K562 (cell line): ENCODE data around the gene TRDN. TPM values are rescaled to one million over a fixed set of nuclear protein-coding genes. Genes with fewer than 3 reads are reported as not detected.

Experiments used
- ATAC-seq: fragments of 200-7000 bp; cut with Tn5 transposase; 3 replicates; pipeline ENCODE4 v1.9.1; 2020; ENCODE audit warnings: moderate library complexity
- BruUV-seq: library from RNA; stranded (reverse); fragments of 400-500 nt; replicated peaks from 2 replicates; lab custom pipeline; 2021; lab: Mats Ljungman, UMichigan
- CTCF ChIA-PET: fragments of 300-600 bp; formaldehyde crosslinking; extraction: SDS; loops from one replicate; lab custom pipeline; 2021; ENCODE audit warnings: low intra/inter-chr PET ratio; lab: Yijun Ruan, JAX
- POLR2A ChIA-PET: fragments of 300-600, 350-650 bp; sonication (Branson Sonifier 250); formaldehyde crosslinking; extraction: SDS; loops from one replicate; lab custom pipeline; 2021; ENCODE audit warnings: antibody characterized with exemption, inconsistent platforms; lab: Yijun Ruan, JAX
- DNase-seq, 4 experiments: peaks; one replicate each; pipeline versions ENCODE4 v3.0.0 to v3.0.0-alpha.2; 2011 to 2018; ENCODE audit warnings: low spot score in 3 of 4, mixed read lengths in 3 of 4; ENCODE audit errors: extremely low read depth in 1 of 4
- FAIRE-seq: peaks from 2 replicates; lab custom pipeline; 2011; peaks lifted over from hg19 to GRCh38; lab: Jason Lieb, UNC
- H2AFZ ChIP-seq: 2 replicates; pipeline ENCODE4 v1.6.0; 2011; ENCODE audit warnings: low read depth, low read length, control low read depth, inconsistent platforms
- H3K27ac ChIP-seq: fragments of 200-600 bp; 3 replicates; pipeline ENCODE4 v1.8.0; 2011; ENCODE audit warnings: low read depth, mild to moderate bottlenecking, control low read depth, inconsistent platforms, low read length, moderate library complexity, mixed read lengths; ENCODE audit errors: extremely low read depth
- H3K27me3 ChIP-seq, 2 experiments: fragments of 300-600 bp in 1 of 2; 2 replicates in 1 of 2; 3 replicates in 1 of 2; pipeline versions ENCODE4 v1.6.0 to v1.8.0; 2011; ENCODE audit warnings: inconsistent platforms in 2 of 2, low read length in 2 of 2, mild to moderate bottlenecking in 1 of 2, mixed read lengths in 1 of 2, moderate library complexity in 1 of 2; ENCODE audit not compliant: control insufficient read depth in 2 of 2, insufficient read depth in 2 of 2
- H3K36me3 ChIP-seq: fragments of 300-600 bp; 3 replicates; pipeline ENCODE4 v1.8.0; 2011; ENCODE audit warnings: mild to moderate bottlenecking, low read length, inconsistent platforms; ENCODE audit not compliant: control insufficient read depth, insufficient read depth
- H3K4me1 ChIP-seq, 2 experiments: fragments of 200-600 bp in 1 of 2; replicated peaks in 1 of 2; 2 replicates in 1 of 2; 3 replicates in 1 of 2; pipeline versions ENCODE4 v1.5.1 to v1.8.0; 2011; ENCODE audit warnings: inconsistent platforms in 2 of 2, low read length in 2 of 2, mild to moderate bottlenecking in 1 of 2, mixed read lengths in 1 of 2, moderate library complexity in 1 of 2; ENCODE audit not compliant: control insufficient read depth in 2 of 2, insufficient read depth in 2 of 2
- H3K4me2 ChIP-seq: 2 replicates; pipeline ENCODE4 v1.6.1; 2011; ENCODE audit warnings: low read length, control low read depth, inconsistent platforms, mixed read lengths; ENCODE audit not compliant: insufficient read depth
- H3K4me3 ChIP-seq: fragments of 200-600 bp; sonication (generic), shearing (Covaris generic); 2 replicates; pipeline ENCODE4 v1.5.1; 2016; ENCODE audit warnings: control low read depth, inconsistent platforms
- H3K79me2 ChIP-seq: fragments of 200-600 bp; 3 replicates; pipeline ENCODE4 v1.8.0; 2011; ENCODE audit warnings: low read length, inconsistent platforms; ENCODE audit not compliant: control insufficient read depth, insufficient read depth
- H3K9ac ChIP-seq, 2 experiments: 2 replicates each; pipeline versions ENCODE4 v1.6.0 to v1.6.1; 2011; ENCODE audit warnings: low read depth in 2 of 2, low read length in 2 of 2, control low read depth in 1 of 2, inconsistent platforms in 1 of 2, mild to moderate bottlenecking in 1 of 2, mixed read lengths in 1 of 2; ENCODE audit not compliant: insufficient read depth in 1 of 2
- H3K9me1 ChIP-seq: one replicate; pipeline ENCODE4 v1.6.0; 2011; ENCODE audit warnings: inconsistent platforms, mild to moderate bottlenecking, low read length, moderate library complexity; ENCODE audit not compliant: control insufficient read depth, insufficient read depth
- H3K9me3 ChIP-seq: replicated peaks from 2 replicates; pipeline ENCODE4 v1.5.1; 2011; ENCODE audit warnings: low read depth, low read length, inconsistent platforms; ENCODE audit not compliant: control insufficient read depth, insufficient read depth
- H4K20me1 ChIP-seq: replicated peaks from 2 replicates; pipeline ENCODE4 v1.6.1; 2011; ENCODE audit warnings: low read length, inconsistent platforms, mixed read lengths; ENCODE audit not compliant: control insufficient read depth, insufficient read depth
- BHLHE40 ChIP-seq: IDR thresholded peaks from 2 replicates; pipeline ENCODE4 v1.6.1; 2011; ENCODE audit warnings: low read length, improper control_type of control experiment
- CEBPG ChIP-seq, 3 experiments: fragments of 200-800 bp in 1 of 3; sonication (Bioruptor generic) in 1 of 3; sonication (generic) in 1 of 3; formaldehyde crosslinking in 1 of 3; IDR thresholded peaks in 2 of 3; conservative IDR thresholded peaks in 1 of 3; 2 replicates each; pipeline versions ENCODE4 v1.6.1 to v1.8.0; 2016 to 2022; ENCODE audit warnings: missing compliant biosample characterization in 2 of 3, missing genetic modification characterization in 2 of 3, mild to moderate bottlenecking in 1 of 3, missing genetic modification reagents in 1 of 3
- FOXA3 ChIP-seq, 2 experiments: fragments of 450-650 bp in 1 of 2; sonication (generic) in 1 of 2; formaldehyde crosslinking; IDR thresholded peaks in 1 of 2; conservative IDR thresholded peaks in 1 of 2; 2 replicates each; pipeline versions ENCODE4 v1.4.0 to v1.8.0; 2020 to 2022; ENCODE audit warnings: mild to moderate bottlenecking in 2 of 2, missing genetic modification reagents in 1 of 2
- FOXO4 ChIP-seq: fragments of 450-650 bp; formaldehyde crosslinking; IDR thresholded peaks from 2 replicates; pipeline ENCODE4 v1.4.0; 2020; ENCODE audit warnings: mild to moderate bottlenecking, moderate library complexity
- KHSRP ChIP-seq: fragments of 450-650 bp; IDR thresholded peaks from 2 replicates; pipeline ENCODE4 v1.6.1; 2017
- NCOA6 ChIP-seq: fragments of 450-650 bp; IDR thresholded peaks from 2 replicates; pipeline ENCODE4 v1.6.1; 2017; ENCODE audit warnings: mild to moderate bottlenecking
- NONO ChIP-seq, 2 experiments: fragments of 200-400 bp in 1 of 2; fragments of 450-650 bp in 1 of 2; formaldehyde crosslinking in 1 of 2; IDR thresholded peaks; 2 replicates each; pipeline ENCODE4 v1.6.1; 2017; ENCODE audit warnings: low read depth in 2 of 2, mild to moderate bottlenecking in 2 of 2, moderate library complexity in 2 of 2, low read length in 1 of 2
- PTTG1 ChIP-seq: fragments of 450-650 bp; IDR thresholded peaks from 2 replicates; pipeline ENCODE4 v1.6.1; 2016; ENCODE audit warnings: low read depth, mild to moderate bottlenecking, missing genetic modification characterization, missing compliant biosample characterization
- SMARCA4 ChIP-seq: fragments of 450-650 bp; IDR thresholded peaks from 2 replicates; pipeline ENCODE4 v1.6.1; 2016
- TFE3 ChIP-seq: fragments of 450-650 bp; formaldehyde crosslinking; IDR thresholded peaks from 2 replicates; pipeline ENCODE4 v1.4.0; 2020; ENCODE audit warnings: mild to moderate bottlenecking, mixed read lengths
- YBX1 ChIP-seq: fragments of 450-650 bp; IDR thresholded peaks from 2 replicates; pipeline ENCODE4 v1.7.1; 2016; ENCODE audit warnings: mild to moderate bottlenecking
- ZKSCAN8 ChIP-seq: fragments of 200-800 bp; sonication (Bioruptor generic); IDR thresholded peaks from 2 replicates; pipeline ENCODE4 v1.6.1; 2016; ENCODE audit warnings: missing genetic modification characterization, missing compliant biosample characterization
- ZNF217 ChIP-seq: sonication (generic); formaldehyde crosslinking; IDR thresholded peaks from 2 replicates; pipeline ENCODE4 v1.8.0; 2022; ENCODE audit warnings: mild to moderate bottlenecking, missing genetic modification reagents
- ZNF24 ChIP-seq: fragments of 450-650 bp; IDR thresholded peaks from 2 replicates; pipeline ENCODE4 v1.6.1; 2016
- ZNF431 ChIP-seq: sonication (generic); formaldehyde crosslinking; IDR thresholded peaks from 2 replicates; pipeline ENCODE4 v1.8.0; 2022; ENCODE audit warnings: mild to moderate bottlenecking, missing genetic modification reagents
- ZNF57 ChIP-seq: fragments of 450-650 bp; formaldehyde crosslinking; IDR thresholded peaks from 2 replicates; pipeline ENCODE4 v1.4.0; 2020; ENCODE audit warnings: mild to moderate bottlenecking, moderate library complexity
- ZNF609 ChIP-seq: sonication (generic); formaldehyde crosslinking; IDR thresholded peaks from 2 replicates; pipeline ENCODE4 v1.8.1; 2023; ENCODE audit warnings: missing genetic modification reagents, mild to moderate bottlenecking, borderline replicate concordance
- in situ Hi-C: fragments of 300-500 bp; cut with MboI; formaldehyde crosslinking; loops from 4 replicates; pipeline ENCODE4 v1.15.0; 2018; ENCODE audit warnings: inconsistent platforms, mixed read lengths
- intact Hi-C: fragments of 100-400 bp; cut with micrococcal nuclease; formaldehyde crosslinking; loops from 2 replicates; pipeline ENCODE4 v1.14.2; 2022
- polyA plus RNA-seq, 8 experiments: library from polyadenylated mRNA; depleted of rRNA in 4 of 8; stranded (reverse) in 5 of 8; unstranded in 3 of 8; fragments of >200 nt; fragmentation: Nextera tagmentation in 2 of 8; fragmentation: Illumina TruSeq in 1 of 8; extraction: Ambion mirVana in 2 of 8; extraction: Trizol in 1 of 8; gene quantifications; 2 replicates each; pipeline versions ENCODE4 v1.2.1 to v1.2.3, GENCODE V29; 2011 to 2014; ENCODE audit warnings: inconsistent platforms in 1 of 8, missing spikeins in 1 of 8
- total RNA-seq, 7 experiments: library from RNA; depleted of rRNA in 6 of 7; stranded (reverse); fragments of >200 nt in 6 of 7; fragmentation: Illumina TruSeq in 2 of 7; extraction: Trizol in 2 of 7; gene quantifications; 2 replicates each; pipeline versions ENCODE4 v1.2.1 to v1.2.3, GENCODE V29; 2011 to 2021; ENCODE audit warnings: low replicate concordance in 1 of 7

The TRDN gene
- total and polyA plus RNA-seq, 9 of the 15 experiments (the other 6 are each of a cell fraction or from before 2014, with no cell fraction given), result 0.05 to 0.50 (median 0.16) TPM

GRCh38 chr6:123549476-123549875 is 87.3 kb downstream of the TRDN start:
- FAIRE-seq (no peak), ATAC-seq (no peak), DNase-seq (no peak)
- Histone ChIP-seq H3K27me3 (no peaks in the 10 kb centered on the region), H3K36me3 (no peaks in the 10 kb centered on the region), H3K9me3 (no peaks in the 10 kb centered on the region; the same call in 1 of the 2 replicates), H3K27ac (no peak overlapping the region), H4K20me1 (no peaks in the 10 kb centered on the region), H3K79me2 (no peaks in the 10 kb centered on the region), H3K9ac (no peak overlapping the region), H2AFZ (no peak overlapping the region), H3K4me3 (no peak overlapping the region), H3K4me2 (no peak overlapping the region), H3K9me1 (no peaks in the 10 kb centered on the region), H3K4me1 (no peaks in the 10 kb centered on the region)
- POLR2A ChIA-PET, result no interaction called here
- intact Hi-C loops, result no loop called here
- CTCF ChIA-PET, result no interaction called here
- in situ Hi-C loops, result no loop called here
- BruUV-seq, result no TSS peak
- TF ChIP-seq SMARCA4, result no peak
- no peak for TF ChIP-seq ZNF24
- no peak for TF ChIP-seq BHLHE40
- no peak for TF ChIP-seq ZNF431
- no peak for TF ChIP-seq PTTG1 (tag)
- no peak for TF ChIP-seq ZNF57 (CRISPR knock-in tag)
- no peak for TF ChIP-seq KHSRP
- no peak for TF ChIP-seq FOXO4 (CRISPR knock-in tag)
- no peak for TF ChIP-seq NCOA6
- no peak for TF ChIP-seq ZKSCAN8 (CRISPR knock-in tag)
- TF ChIP-seq FOXA3 (CRISPR knock-in tag; conservative IDR thresholded peaks at IDR 0.05 in 1 of 2, IDR thresholded peaks at IDR 0.05 in 1 of 2), result no peak
- no peak for TF ChIP-seq TFE3 (CRISPR knock-in tag)
- TF ChIP-seq ZNF217 (CRISPR knock-in tag), result no peak
- no peak for TF ChIP-seq NONO (IDR thresholded peaks at IDR 0.05; ENCODE audit: low read depth in 2 of 2, low read length in 1 of 2)
- no peak for TF ChIP-seq ZNF609 (CRISPR knock-in tag)
- no peak for TF ChIP-seq YBX1
- no peak for TF ChIP-seq CEBPG (CRISPR knock-in tag; IDR thresholded peaks at IDR 0.05)
- TF ChIP-seq CEBPG (tag; conservative IDR thresholded peaks at IDR 0.05 in 1 of 2, IDR thresholded peaks at IDR 0.05 in 1 of 2), result no peak
